NCI-H345 (cell line): Measurements from ENCODE around the gene MUC2.

Experiments
- DNase-seq: peaks from one replicate; lab custom pipeline; 2025; lab: John Stamatoyannopoulos, UW

The MUC2 gene

DNA sequence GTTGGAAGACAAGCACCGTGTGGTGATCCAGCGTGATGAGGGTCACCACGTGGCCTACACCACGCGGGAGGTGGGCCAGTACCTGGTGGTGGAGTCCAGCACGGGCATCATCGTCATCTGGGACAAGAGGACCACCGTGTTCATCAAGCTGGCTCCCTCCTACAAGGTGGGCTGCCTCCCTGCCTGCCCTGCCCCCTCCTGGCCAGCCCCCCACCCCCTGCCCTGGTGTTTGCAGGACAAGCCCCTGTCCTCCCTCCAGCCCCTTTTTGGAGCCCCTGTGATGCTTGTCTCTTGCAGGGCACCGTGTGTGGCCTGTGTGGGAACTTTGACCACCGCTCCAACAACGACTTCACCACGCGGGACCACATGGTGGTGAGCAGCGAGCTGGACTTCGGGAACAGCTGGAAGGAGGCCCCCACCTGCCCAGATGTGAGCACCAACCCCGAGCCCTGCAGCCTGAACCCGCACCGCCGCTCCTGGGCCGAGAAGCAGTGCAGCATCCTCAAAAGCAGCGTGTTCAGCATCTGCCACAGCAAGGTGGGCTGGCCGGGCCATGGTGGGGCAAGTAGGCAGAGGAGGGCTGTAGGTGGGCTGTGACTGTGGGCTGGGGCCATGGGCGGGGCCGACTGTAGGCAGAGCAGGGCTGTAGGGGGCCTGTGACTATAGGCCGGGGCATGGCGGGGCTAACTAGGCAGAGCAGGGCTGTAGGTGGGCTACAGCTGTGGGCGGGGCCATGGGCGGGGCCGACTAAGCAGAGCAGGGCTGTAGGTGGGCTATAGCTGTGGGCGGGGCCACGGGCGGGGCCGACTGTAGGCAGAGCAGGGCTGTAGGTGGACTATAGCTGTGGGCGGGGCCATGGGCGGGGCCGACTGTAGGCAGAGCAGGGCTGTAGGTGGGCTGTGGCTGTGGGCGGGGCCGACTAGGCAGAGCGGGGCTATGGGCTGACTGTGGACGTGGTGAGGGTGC, 13.6 kb downstream of the MUC2 start:
- no peak for DNase-seq

DNA sequence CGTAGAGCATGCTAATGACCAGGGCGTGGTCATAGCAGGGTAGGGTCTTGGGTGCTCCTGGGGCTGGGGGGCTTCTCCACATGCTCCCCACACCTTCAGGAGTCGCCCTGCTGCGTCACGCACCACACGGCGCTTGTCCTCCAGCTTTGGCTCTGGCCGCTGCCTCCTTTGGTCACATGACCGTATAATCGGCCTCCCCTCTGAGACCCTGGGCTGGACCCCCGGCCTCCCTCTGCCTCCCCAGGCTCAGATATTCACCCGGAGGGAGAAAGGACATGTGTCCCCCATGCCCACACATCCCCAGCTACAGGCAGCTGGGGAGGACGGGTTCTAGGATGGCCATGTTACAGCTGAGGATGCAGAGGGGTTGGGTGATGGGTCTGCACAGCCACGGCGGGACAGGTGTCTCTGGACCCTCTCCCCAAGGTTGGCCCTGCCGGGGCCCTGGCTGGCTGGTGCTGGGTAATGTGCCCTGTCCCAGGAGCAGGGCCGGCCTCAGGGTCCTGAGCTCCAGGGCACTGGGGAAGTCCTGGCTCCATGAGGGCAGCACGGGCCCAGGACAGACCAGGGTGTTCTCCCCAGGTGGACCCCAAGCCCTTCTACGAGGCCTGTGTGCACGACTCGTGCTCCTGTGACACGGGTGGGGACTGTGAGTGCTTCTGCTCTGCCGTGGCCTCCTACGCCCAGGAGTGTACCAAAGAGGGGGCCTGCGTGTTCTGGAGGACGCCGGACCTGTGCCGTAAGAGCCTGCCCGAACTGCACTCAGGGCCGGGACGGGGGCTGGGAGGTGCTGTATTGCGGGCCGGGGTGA, 14.5 kb downstream of the MUC2 start:
- DNase-seq = no peak

DNA sequence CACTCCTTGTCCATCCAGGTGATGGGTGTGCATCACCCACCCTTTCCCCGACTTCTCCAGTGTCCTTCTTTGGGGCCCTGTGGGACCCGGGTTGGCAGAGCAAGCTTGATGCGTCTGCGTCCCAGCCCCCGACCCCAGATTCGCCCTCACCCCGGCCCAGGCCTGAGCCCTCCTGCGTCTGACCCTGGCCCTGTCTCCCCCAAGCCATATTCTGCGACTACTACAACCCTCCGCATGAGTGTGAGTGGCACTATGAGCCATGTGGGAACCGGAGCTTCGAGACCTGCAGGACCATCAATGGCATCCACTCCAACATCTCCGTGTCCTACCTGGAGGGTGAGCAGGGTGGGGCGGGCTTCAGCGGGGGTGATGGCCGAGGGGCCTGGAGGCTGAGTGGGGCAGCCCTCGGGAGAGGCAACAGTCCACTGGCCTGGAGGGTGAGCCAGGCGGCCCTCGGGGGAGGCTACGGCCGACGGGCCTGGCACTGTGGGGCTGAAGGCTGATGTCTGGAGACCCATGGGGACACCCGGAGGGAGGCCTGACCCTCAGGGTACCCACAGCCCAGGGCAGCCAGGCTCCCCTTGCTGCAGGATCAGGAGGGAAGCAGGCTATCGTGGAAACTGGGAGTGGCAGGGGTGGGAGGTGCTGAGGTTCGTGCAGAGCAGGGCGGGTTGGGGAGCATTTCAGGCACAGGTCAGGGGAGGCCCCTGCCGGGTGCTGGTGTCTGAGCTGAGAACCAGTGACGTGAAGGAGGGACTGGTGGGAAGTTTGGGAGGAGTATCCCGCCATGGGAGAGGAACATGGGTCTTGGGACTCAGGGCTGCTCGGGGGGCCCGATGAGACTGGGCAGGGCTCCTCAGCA, 15.3 kb downstream of the MUC2 start:
- DNase-seq = no peak

DNA sequence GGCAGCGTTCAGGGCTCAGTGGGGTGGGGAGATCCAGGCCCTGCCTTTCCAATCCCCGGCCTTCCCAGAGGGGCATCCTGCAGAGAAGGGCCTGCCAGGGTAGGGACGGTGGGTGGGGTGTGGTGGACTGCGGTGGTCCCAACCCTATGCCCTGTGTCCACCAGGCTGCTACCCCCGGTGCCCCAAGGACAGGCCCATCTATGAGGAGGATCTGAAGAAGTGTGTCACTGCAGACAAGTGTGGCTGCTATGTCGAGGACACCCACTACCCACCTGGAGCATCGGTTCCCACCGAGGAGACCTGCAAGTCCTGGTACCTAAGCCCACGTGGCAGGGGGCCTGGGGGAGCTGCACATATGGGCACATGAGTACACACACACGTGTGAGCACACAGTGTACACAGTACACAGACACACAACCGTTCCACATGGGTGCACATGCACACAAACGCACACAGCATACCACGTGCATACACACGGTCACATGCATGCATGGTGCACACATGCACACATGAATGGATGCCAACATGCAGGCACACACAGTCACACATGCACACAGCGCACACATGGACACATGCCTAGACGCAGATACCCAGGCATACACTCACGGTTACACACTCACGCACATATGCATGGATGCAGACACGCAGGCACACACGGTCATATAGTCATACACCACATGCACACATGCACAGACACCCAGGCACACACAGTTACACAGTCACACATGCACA, 16.1 kb downstream of the MUC2 start:
- no peak for DNase-seq

DNA sequence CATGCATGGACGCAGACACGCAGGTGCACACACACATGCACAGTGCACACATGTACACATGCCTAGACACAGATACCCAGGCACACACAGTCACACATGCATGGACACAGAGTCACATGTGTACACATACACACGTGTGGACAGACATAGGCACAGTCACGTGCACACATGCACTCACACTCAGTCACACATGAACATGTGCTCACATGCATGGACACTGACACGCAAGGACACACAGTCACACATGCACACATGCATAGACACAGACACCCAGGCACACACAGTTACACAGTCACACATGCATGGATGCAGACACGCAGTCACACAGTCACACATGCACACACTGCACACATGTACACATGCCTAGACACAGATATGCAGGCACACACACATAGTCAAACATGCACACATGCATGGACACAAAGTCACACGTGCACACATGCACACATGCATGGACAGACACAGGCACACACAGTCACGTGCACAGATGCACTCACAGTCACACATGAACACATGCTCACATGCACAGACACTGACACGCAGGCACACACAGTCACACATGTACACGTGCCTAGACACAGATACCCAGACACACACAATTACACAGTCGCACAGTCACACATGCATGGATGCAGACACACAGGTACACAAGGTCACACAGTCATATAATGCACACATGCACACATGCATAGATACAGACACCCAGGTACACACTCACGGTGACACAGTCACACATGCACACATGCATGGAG, 16.8 kb downstream of the MUC2 start:
- DNase-seq = no peak

DNA sequence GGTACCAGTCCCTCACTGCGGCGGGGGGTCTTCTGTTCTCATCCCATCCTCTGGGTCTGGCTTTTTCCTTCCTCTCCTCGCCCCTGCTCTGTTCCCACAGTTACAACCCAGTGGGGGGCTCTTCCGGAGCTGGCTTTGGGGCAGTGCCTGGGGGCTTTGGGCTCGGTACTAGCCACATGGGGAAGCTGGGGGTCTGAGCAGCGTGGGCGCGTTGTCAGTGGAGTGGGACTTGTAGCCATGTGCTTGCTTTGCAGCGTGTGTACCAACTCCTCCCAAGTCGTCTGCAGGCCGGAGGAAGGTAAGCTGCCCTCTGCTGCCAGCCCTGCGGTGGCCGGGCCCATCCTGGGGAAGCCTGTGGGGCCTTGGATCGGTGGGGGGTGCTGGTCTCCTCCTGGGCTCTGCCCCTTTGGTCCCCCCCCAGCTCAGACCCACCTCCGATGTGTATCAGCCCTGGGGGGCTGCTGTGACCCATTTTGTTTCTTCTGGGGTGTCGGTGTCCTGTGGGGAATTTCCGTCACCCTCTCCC, 17.5 kb downstream of the MUC2 start:
- DNase-seq = no peak

DNA sequence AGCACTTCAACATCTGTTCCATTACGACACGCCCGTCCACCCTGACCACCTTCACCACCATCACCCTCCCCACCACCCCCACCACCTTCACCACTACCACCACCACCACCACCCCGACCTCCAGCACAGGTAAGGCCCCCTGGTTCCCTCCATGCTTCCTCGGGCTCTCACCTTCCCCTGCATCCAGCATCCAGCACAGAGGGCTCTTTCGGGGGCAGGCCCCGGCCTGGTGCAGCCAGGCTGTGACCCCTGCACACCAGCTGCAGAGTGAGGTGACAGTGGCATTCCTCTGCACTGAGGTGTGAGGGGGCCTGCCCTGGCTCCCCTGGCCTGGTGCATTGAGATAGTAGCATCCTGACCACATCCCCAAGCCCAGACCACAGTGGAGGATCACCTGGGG, 18.2 kb downstream of the MUC2 start:
- no peak for DNase-seq

DNA sequence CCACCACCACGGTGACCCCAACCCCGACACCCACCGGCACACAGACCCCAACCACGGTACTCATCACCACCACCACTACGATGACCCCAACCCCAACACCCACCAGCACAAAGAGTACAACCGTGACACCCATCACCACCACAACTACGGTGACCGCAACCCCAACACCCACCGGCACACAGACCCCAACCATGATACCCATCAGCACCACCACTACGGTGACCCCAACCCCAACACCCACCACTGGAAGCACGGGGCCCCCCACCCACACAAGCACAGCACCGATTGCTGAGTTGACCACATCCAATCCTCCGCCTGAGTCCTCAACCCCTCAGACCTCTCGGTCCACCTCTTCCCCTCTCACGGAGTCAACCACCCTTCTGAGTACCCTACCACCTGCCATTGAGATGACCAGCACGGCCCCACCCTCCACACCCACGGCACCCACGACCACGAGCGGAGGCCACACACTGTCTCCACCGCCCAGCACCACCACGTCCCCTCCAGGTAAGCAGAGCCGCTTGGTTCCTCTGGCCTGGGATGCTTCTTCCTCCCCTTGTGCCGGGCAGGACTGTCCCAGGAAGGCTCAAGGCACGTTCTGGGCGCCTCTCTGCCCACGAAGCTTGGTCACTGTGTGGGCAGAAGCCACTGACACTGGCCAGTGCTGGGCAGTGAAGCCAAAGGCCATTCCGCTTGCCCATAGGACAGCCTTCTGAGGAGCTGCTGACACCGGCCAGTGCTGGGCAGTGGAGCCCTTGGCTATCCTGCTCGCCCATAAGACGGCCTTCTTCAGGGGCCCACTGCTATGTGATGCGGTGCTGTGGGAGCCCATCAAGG, 25.1 kb downstream of the MUC2 start:
- DNase-seq = no peak

DNA sequence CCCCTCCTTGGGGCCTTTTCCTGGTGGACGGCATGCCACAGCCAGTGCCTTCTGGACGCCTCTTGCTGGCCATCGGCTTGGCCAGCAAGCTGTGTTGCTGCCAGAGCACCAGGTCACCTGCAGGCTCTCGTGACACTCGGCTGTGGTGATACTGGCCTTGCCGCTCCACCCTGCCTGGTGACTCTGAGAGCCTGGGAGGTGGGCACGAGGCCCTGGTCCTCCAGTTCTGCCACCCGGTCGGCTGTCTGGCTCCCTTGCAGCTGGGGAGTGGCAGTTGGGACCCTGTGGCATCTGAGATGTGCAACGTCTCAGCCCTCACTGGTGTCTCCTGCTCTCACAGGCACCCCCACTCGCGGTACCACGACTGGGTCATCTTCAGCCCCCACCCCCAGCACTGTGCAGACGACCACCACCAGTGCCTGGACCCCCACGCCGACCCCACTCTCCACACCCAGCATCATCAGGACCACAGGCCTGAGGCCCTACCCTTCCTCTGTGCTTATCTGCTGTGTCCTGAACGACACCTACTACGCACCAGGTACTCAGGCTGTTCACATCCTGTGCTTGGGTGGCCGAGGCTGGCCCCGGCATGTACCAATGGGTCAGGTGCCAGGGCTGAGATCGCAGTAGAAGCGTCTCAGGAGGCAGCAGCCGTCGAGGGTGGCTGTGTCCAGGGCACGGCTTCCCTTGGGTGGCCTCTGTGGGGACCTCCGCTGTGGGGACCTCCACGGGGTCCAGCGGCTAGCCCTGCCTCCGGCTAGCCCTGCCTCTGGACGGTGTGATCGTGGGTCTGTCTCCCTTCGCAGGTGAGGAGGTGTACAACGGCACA, 26.0 kb downstream of the MUC2 start:
- DNase-seq = no peak

DNA sequence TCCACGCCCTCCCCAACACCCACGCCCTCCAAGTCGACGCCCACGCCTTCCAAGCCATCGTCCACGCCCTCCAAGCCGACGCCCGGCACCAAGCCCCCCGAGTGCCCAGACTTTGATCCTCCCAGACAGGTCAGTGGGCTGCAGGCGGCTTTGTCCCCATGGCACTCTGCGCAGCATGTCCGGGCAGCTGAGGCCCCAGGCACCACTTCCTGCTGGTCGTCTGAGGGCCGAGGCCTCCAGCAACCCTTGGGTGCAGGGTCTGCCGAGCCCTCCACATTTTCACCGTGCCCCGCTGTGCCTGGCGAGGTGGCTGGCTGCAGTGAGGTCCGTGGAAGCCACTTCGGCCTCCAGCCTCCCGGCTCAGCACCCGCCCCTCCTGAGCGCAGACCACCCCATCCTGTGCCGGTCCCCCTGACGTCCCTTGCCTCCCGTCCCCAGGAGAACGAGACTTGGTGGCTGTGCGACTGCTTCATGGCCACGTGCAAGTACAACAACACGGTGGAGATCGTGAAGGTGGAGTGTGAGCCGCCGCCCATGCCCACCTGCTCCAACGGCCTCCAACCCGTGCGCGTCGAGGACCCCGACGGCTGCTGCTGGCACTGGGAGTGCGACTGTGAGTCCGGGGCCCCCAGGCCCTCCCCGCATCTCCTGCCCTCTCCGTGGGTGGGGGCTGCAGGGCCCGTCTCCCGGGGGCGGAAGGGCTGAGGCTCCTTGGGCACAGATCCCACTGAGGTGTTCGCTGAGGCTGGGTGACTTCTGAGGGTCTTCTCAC, 26.8 kb downstream of the MUC2 start:
- no peak for DNase-seq

DNA sequence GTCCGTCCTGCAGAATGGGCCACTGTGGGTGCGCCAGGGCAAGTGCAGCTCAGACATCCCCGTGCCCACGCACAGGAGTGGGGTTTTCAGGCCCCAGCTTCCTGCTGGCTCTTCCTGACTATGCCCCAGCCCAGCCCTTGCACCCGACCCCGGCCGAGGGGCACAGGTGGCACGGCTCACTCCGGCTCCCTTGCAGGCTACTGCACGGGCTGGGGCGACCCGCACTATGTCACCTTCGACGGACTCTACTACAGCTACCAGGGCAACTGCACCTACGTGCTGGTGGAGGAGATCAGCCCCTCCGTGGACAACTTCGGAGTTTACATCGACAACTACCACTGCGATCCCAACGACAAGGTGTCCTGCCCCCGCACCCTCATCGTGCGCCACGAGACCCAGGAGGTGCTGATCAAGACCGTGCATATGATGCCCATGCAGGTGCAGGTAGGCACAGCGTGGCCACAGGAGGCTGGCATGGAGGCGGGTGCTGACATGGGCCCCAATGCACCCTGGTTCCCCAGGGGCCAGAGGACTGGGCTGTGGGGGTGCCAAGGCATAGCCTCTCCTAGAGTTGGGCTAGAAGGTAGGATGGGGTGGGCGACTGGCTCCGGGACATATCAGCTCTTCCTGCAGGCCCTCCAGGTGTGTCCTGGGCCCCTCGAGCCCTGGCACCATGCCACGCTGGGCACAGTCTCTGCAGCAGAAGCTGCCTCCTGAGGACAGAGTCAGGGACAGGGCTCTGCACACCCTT, 27.7 kb downstream of the MUC2 start:
- no peak for DNase-seq

DNA sequence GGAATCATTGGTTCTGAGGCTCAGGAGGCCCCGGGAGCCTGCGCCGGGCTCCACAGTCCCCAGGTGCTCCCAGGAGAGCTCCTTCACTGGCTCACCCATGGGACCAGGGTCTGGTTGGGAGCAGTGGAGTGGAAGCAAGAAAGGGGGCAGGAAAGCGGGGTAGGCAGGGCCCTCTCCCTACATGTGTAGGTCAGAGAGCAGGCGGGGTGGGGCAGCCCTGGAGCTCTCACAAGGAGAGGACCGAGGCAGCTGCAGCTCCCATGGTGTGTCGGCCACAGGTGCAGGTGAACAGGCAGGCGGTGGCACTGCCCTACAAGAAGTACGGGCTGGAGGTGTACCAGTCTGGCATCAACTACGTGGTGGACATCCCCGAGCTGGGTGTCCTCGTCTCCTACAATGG, 28.3 kb downstream of the MUC2 start:
- DNase-seq = no peak

DNA sequence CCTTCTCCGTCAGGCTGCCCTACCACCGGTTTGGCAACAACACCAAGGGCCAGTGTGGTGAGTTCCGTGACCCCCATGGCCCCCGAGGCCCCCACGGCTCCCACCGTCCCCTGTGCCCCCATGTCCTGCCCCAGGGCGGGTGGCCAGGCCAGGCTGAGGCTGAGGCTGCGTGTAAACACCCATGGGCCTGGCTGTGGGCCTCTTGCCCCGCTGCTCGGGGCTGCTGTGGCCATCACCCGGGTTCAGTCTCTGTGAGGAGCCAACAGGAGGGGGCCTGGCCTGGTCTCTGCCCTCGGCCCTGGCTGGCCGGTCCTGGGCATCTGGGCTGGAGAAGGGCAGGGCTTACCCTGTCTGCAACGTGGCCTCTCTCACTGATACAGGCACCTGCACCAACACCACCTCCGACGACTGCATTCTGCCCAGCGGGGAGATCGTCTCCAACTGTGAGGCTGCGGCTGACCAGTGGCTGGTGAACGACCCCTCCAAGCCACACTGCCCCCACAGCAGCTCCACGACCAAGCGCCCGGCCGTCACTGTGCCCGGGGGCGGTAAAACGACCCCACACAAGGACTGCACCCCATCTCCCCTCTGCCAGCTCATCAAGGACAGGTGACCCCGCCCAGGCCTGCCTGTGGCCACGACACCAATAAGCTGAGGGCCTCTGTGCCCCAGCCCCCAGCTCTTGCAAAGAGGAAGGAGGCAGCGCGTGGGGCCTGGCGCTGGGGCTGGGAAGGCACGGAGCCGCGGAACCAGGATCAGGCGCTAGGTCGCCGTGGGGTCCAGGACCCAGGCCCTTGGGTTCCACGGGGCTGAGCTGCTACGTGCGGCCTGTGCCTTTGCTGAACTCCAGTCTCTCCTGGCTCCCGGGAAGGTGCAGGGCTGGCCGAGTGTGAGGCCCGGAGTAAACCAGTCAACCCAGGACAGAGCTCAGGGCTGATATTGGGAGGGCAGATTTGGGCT, 29.0 kb downstream of the MUC2 start:
- no peak for DNase-seq

DNA sequence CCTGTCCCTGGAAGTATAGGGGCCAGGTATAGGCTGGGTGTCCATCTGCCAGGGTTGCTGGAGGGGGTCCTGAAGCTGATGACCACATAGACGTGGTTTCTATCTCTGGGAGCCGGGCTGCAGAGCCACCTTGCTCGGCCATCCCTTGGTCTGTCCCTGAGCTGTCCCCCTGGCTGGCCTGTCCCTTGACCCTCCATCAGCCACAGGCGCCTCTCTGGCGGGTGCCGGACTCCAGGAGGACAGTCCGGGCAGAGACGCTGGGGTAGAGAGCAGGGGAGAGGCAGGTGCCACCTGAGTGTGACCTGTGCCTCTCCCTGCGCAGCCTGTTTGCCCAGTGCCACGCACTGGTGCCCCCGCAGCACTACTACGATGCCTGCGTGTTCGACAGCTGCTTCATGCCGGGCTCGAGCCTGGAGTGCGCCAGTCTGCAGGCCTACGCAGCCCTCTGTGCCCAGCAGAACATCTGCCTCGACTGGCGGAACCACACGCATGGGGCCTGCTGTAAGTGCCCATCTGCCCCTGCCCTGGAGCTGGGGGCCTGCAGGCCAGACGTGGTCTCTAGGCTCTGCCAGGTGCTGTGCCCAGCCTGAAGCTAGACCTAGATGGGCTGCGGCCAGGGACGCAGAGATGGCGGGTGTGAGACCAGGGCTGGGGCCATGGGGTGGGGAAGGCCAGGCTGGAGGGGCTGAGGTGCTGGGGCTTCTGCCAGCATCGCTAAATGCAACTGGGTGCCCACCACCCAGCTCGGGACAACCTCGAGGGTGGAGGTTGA, 29.9 kb downstream of the MUC2 start:
- DNase-seq = no peak

DNA sequence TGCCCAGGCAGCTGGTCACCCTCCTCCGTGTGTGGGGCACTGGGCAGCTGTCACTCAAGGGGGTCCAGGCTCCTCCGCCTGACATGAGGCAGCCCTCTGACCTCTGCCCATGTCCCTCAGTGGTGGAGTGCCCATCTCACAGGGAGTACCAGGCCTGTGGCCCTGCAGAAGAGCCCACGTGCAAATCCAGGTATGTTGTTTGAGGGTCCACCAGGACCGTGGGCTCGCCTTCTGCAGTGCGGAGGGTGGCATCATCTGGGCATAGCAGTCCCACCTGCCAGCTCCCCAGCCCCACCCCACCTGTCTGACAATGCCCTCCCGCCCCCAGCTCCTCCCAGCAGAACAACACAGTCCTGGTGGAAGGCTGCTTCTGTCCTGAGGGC, 30.5 kb downstream of the MUC2 start:
- no peak for DNase-seq
